A673 (cell line): ENCODE measurements around the gene PFDN4. TPM values are rescaled to one million over a fixed set of nuclear protein-coding genes. Genes with fewer than 3 reads are reported as not detected.

Source experiments
- BruUV-seq: library from RNA; stranded (reverse); fragments of 400-500 nt; replicated peaks from 2 replicates; lab custom pipeline; 2021; lab: Mats Ljungman, UMichigan
- CTCF ChIA-PET: fragments of 300-600 bp; sonication (Branson Sonifier 250); formaldehyde crosslinking; loops from one replicate; lab custom pipeline; 2022; ENCODE audit warnings: antibody characterized with exemption; lab: Charles Lee
- POLR2A ChIA-PET: fragments of 300-600 bp; sonication (Branson Sonifier 250); formaldehyde crosslinking; loops from one replicate; lab custom pipeline; 2022; ENCODE audit warnings: antibody characterized with exemption; ENCODE audit not compliant: low non-redundant PET; lab: Charles Lee
- DNase-seq: peaks from one replicate; pipeline ENCODE4 v3.0.0-alpha.2; 2015; ENCODE audit warnings: low spot score
- H3K27ac ChIP-seq: fragments of 200-600 bp; sonication (generic); 2 replicates; pipeline ENCODE4 v1.5.1; 2016; ENCODE audit warnings: mixed run types, low read depth, mild to moderate bottlenecking, mixed read lengths, antibody characterized with exemption, low read length; ENCODE audit not compliant: poor library complexity, severe bottlenecking
- H3K27me3 ChIP-seq: fragments of 200-600 bp; sonication (generic); replicated peaks from 2 replicates; pipeline ENCODE4 v1.6.1; 2017; ENCODE audit warnings: mixed run types, low read depth, mild to moderate bottlenecking, mixed read lengths, antibody characterized with exemption, low read length; ENCODE audit not compliant: insufficient read depth, poor library complexity
- H3K36me3 ChIP-seq: fragments of 200-600 bp; sonication (generic); 2 replicates; pipeline ENCODE4 v1.6.1; 2016; ENCODE audit warnings: mixed run types, mild to moderate bottlenecking, mixed read lengths, antibody characterized with exemption, low read length; ENCODE audit not compliant: insufficient read depth, poor library complexity, severe bottlenecking
- H3K4me1 ChIP-seq: fragments of 200-600 bp; sonication (generic); 2 replicates; pipeline ENCODE4 v1.6.1; 2017; ENCODE audit warnings: mixed run types, mild to moderate bottlenecking, mixed read lengths, antibody characterized with exemption, low read length; ENCODE audit not compliant: insufficient read depth, poor library complexity, severe bottlenecking
- H3K4me3 ChIP-seq: fragments of 200-600 bp; sonication (generic); 2 replicates; pipeline ENCODE4 v1.5.1; 2016; ENCODE audit warnings: low read depth, mixed run types, mild to moderate bottlenecking, mixed read lengths, low read length; ENCODE audit not compliant: poor library complexity, severe bottlenecking
- H3K9me3 ChIP-seq: fragments of 200-600 bp; sonication (generic); 2 replicates; pipeline ENCODE4 v1.6.1; 2016; ENCODE audit warnings: mixed run types, low read depth, mild to moderate bottlenecking, mixed read lengths, antibody characterized with exemption, low read length; ENCODE audit not compliant: poor library complexity, severe bottlenecking
- CTCF ChIP-seq: fragments of 300-800, 200-600 bp; sonication (generic); conservative IDR thresholded peaks from 2 replicates; pipeline ENCODE4 v1.5.1; 2017; ENCODE audit warnings: low read depth, mild to moderate bottlenecking, antibody characterized with exemption, low read length, moderate library complexity, mixed read lengths
- EZH2 ChIP-seq: fragments of 200-600 bp; sonication (generic); IDR thresholded peaks from 2 replicates; pipeline ENCODE4 v1.6.1; 2017; ENCODE audit warnings: borderline replicate concordance, low read depth, mild to moderate bottlenecking, mixed read lengths, antibody characterized with exemption, low read length; ENCODE audit not compliant: poor library complexity, severe bottlenecking
- intact Hi-C: fragments of 100-400 bp; cut with micrococcal nuclease; formaldehyde crosslinking; loops from one replicate; pipeline ENCODE4 v1.10.0; 2022; ENCODE audit not compliant: unreplicated experiment
- total RNA-seq: library from RNA; stranded (reverse); gene quantifications from 2 replicates; pipeline ENCODE4 v1.2.3, GENCODE V29; 2021

PFDN4 gene
- total RNA-seq, 1 experiment from 2014 or later = 76.0 TPM

GRCh38 chr20:54255157-54255556, 47.3 kb downstream of the PFDN4 start:
- ChIA-PET POLR2A (no interaction called here), CTCF (no interaction called here)
- Histone ChIP-seq H3K4me3 (no peak overlapping the region), H3K4me1 (no peaks in the 10 kb centered on the region), H3K9me3 (no peaks in the 10 kb centered on the region), H3K27me3 (no peaks in the 10 kb centered on the region), H3K36me3 (no peaks in the 10 kb centered on the region), H3K27ac (no peak overlapping the region)
- intact Hi-C loops = no loop called here
- TF ChIP-seq CTCF (no peak), EZH2 (no peak)
- no peak for DNase-seq
- BruUV-seq = no TSS peak

- intact Hi-C loops = no loop called here
- no peak overlapping the region for H3K4me3 ChIP-seq
- DNase-seq = no peak
- no peak overlapping the region for H3K27ac ChIP-seq
- ChIA-PET POLR2A (no interaction called here), CTCF (no interaction called here)
- H3K27me3 ChIP-seq = no peaks in the 10 kb centered on the region
- no peaks in the 10 kb centered on the region for H3K4me1 ChIP-seq
- no peaks in the 10 kb centered on the region for H3K36me3 ChIP-seq
- BruUV-seq = no TSS peak
- TF ChIP-seq EZH2 = no peak
- no peak for TF ChIP-seq CTCF
- H3K9me3 ChIP-seq = no peaks in the 10 kb centered on the region
Measured at GRCh38 chr20:54256202-54256601, 48.3 kb downstream of the PFDN4 start.

GRCh38 chr20:54257071-54257816, 49.4 kb downstream of the PFDN4 start:
- no peaks in the 10 kb centered on the region for H3K9me3 ChIP-seq
- POLR2A ChIA-PET = no interaction called here
- no peak overlapping the region for H3K27ac ChIP-seq
- H3K4me3 ChIP-seq = no peak overlapping the region
- H3K36me3 ChIP-seq = no peaks in the 10 kb centered on the region
- no peak for DNase-seq
- no peaks in the 10 kb centered on the region for H3K4me1 ChIP-seq
- CTCF ChIA-PET = no interaction called here
- no TSS peak for BruUV-seq
- TF ChIP-seq CTCF (no peak), EZH2 (no peak)
- intact Hi-C loops = no loop called here
- no peaks in the 10 kb centered on the region for H3K27me3 ChIP-seq
